ENCODE data around the gene SELENOO.

DNA sequence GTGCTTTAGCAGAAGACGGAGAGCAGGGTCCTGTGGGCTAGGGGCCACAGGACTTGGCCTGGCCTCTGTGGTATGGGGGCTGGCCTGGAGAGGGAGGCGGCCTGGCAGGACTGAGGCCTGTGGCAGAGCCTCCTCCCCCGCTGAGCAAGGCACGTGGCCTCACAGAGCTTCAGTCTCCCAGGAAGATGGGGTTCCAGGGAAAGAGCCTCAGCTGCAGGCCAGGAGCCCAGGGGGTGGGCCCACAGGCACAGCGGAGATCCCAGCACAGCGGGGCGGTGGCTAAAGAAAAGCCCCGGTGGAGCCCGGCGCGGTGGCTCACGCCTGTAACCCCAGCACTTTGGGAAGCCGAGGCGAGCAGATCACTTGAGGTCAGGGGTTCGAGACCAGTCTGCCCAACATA is 58.5 kb downstream of the SELENOO start:
- no peak for TF ChIP-seq POLR2A (IDR thresholded peaks at IDR 0.05)
- TF ChIP-seq, protein P1, sequence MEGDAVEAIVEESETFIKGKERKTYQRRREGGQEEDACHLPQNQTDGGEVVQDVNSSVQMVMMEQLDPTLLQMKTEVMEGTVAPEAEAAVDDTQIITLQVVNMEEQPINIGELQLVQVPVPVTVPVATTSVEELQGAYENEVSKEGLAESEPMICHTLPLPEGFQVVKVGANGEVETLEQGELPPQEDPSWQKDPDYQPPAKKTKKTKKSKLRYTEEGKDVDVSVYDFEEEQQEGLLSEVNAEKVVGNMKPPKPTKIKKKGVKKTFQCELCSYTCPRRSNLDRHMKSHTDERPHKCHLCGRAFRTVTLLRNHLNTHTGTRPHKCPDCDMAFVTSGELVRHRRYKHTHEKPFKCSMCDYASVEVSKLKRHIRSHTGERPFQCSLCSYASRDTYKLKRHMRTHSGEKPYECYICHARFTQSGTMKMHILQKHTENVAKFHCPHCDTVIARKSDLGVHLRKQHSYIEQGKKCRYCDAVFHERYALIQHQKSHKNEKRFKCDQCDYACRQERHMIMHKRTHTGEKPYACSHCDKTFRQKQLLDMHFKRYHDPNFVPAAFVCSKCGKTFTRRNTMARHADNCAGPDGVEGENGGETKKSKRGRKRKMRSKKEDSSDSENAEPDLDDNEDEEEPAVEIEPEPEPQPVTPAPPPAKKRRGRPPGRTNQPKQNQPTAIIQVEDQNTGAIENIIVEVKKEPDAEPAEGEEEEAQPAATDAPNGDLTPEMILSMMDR (IDR thresholded peaks at IDR 0.05): no peak
- no peak for TF ChIP-seq EP300 (IDR thresholded peaks at IDR 0.05)

Measured in ovary (tissue), 3 donors.